NCI-H2196 treated with DMSO at 0.1 percent for 48 hours (cell line): ENCODE measurements around the gene BRPF1.

Source experiments
- DNase-seq: peaks from one replicate; lab custom pipeline; 2025; ENCODE audit not compliant: unreplicated experiment; lab: John Stamatoyannopoulos, UW

Gene BRPF1

GRCh38 chr3:9786209-9786739, 54.7 kb downstream of the BRPF1 start:
- DNase-seq = no peak

- no peak for DNase-seq
These were observed 55.5 kb downstream of the BRPF1 start for GRCh38 chr3:9786825-9787669.

- DNase-seq = no peak
These were observed 56.2 kb downstream of the BRPF1 start for GRCh38 chr3:9787714-9788113.

GRCh38 chr3:9791127-9791526, 59.6 kb downstream of the BRPF1 start:
- no peak for DNase-seq

GRCh38 chr3:9791790-9792404, 60.4 kb downstream of the BRPF1 start:
- no peak for DNase-seq

- peak; percentile 74 for DNase-seq
These were observed 61.0 kb downstream of the BRPF1 start, which contains the start of the genes ARPC4 and TADA3 for GRCh38 chr3:9792405-9793160. ARPC4 (plus strand) TSS chr3:9793082; CDS start chr3:9793122, 40 bp downstream. TADA3 (minus strand) TSS chr3:9792473; CDS start chr3:9791466, 1,007 bp downstream.

GRCh38 chr3:9793161-9793781, 61.7 kb downstream of the BRPF1 start:
- no peak for DNase-seq

- no peak for DNase-seq
These were observed 62.9 kb downstream of the BRPF1 start for GRCh38 chr3:9794400-9794799.

GRCh38 chr3:9795207-9795606, 63.7 kb downstream of the BRPF1 start:
- no peak for DNase-seq

GRCh38 chr3:9797196-9797945, 65.8 kb downstream of the BRPF1 start:
- no peak for DNase-seq
